ENCODE results near the gene GLT1D1.

GLT1D1 gene

DNA sequence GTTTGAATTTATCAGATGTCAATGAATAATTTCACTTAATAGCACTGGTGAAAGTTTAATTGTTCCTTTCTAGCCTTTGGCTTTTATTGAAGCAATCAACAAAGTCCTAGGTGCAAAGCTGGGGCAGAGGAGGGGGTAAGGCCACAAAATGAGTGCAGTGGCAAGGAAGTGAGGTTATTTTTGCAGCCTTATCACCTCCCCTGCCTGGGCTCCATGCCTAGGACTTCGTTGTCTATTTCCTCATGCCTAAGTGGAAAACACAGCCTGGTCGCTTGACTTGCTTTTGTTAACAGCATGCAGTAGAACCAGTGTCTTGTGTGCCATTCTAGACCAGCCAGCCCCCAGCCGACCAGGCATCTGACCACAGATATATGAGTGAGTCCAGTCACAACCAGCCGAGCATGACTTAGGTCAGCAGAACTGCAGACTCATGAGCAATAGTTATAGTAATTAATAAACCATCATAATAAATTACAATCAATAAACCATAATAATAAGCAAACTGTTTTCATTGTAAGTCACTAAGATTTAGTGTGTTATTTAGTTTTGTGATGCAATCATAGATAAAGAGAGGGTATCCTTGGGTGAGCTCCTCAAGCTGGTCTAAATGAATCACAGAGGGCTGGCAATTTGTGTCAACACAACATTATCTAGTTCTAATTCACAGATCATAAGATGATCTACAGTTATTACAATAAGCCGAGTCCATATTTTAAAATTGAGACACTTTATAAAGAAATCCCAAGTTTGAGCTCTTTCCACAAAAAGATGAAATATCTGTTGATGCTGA, 156.8 kb downstream of the GLT1D1 start:
- DNase-seq = no peak

- DNase-seq = no peak
Observed at GRCh38 chr12:129016159-129016558, 162.9 kb downstream of the GLT1D1 start.

DNA sequence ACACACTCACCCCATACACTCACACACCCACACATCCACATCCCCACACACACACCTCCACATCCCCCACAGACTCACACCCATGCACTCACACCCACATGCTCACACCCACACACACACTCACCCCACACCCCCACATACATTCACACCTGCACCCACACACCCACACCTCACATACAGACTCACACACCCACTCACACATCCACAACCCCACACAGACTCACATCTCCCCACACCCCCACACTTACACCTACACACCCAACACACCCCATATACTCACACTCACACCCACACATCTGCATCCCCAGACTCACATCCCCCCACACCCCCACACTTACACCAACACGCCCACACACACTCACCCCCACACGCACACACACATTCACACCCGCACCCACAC, 171.8 kb downstream of the GLT1D1 start:
- no peak for DNase-seq

DNA sequence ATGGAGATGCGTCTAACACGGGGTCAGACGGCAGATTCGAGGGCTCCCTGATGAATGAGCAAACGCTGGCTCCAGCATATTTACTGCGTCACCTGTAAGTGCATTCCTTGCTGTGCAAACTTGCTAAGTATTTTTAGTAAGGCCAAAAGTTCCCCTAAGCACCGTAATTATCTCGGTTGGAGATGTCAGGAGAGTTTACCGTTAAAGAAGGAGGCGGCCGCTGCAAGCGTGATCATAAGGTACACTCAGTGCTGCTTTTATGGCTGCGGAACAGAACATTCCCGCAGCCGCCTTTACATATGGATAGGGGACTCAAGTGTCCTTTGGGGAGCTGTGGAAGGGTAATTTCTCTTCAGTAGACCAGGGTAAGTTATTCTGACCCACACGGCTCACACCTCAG, 175.6 kb downstream of the GLT1D1 start:
- DNase-seq = no peak

Measured in CD4-positive, alpha-beta T cell treated with Interleukin-12 subunit alpha and Interleukin-12 subunit beta, for 1 hour (primary cell).